Epithelial cell of esophagus (primary cell): ENCODE measurements around the gene TCFL5.

Source experiments
- DNase-seq: peaks from one replicate; pipeline ENCODE4 v3.0.0; 2010; ENCODE audit warnings: low read depth
- H3K4me3 ChIP-seq: 2 replicates; pipeline ENCODE4 v1.5.1; 2011; ENCODE audit warnings: mild to moderate bottlenecking, low read length, control low read depth
- CTCF ChIP-seq: IDR thresholded peaks from 2 replicates; pipeline ENCODE4 v1.5.1; 2011; ENCODE audit warnings: low read depth, mild to moderate bottlenecking, low read length, control low read depth, inconsistent platforms; ENCODE audit not compliant: insufficient read depth; ENCODE audit errors: missing control alignments

The TCFL5 gene

DNA sequence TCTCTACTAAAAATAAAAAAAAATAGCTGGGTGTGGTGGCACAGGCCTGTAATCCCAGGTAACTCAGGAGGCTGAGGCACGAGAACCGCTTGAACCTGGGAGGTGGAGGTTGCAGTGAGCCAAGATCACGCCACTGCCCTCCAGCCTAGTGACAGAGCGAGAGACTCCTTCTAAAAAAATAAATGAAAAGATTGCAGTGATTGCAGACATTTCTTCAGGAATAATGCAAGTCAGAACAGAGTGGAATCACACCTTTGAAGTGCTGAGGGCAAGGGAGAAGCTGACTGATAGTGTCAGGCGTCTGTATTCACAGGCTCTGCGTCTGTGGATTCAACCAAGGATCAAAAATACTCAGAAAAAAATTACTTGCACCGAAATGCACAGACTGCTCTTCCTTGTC, 2.6 kb upstream of the TCFL5 start:
- DNase-seq, result no peak
- H3K4me3 ChIP-seq, result no peak overlapping the region
- no peak for TF ChIP-seq CTCF

GRCh38 chr20:62860924-62861691, 514 bp downstream of the TCFL5 start:
- DNase-seq, result peak; percentile 38
- no peak for TF ChIP-seq CTCF
- peak overlapping the region; percentile 54 for H3K4me3 ChIP-seq

- TF ChIP-seq CTCF, result peak; percentile 31
- peak; percentile 50 for DNase-seq
- H3K4me3 ChIP-seq, result peak overlapping the region; percentile 54
Measured at GRCh38 chr20:62860391-62860923, 1.2 kb downstream of the TCFL5 start.

- H3K4me3 ChIP-seq, result no peak overlapping the region
- no peak for DNase-seq
- TF ChIP-seq CTCF, result no peak
Measured at GRCh38 chr20:62859721-62860120, 1.9 kb downstream of the TCFL5 start.

DNA sequence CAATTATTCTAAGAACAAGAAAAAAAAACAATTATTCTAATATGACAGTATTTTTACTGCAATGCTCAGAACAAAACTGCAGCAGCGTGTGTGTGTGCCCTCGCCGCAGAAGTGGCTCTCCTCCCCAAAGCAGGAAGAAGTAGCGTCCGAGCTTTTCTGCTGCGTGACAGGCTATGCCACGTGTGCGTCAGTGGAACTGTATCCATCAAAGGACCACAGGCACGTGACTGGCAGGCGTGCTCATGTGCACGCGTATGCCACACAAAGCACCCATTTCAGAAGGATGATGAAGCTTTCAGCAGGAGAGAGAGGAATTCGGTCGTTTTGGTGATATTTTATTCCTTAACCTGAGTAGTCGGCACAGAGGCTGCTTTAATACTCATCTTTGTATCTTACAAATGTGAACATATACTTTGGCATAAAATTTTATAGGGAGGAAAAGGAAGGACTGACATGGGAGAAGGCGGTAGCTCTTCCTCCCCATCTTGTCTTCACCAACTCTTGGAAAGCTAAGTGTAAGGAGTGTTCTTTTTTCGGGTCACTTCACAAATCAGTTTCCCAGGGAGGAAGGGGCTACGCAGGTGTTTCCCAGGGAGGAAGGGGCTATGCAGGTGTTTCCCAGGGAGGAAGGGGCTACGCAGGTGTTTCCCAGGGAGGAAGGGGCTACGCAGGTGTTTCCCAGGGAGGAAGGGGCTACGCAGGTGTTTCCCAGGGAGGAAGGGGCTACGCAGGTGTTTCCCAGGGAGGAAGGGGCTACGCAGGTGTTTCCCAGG, 3.4 kb downstream of the TCFL5 start:
- TF ChIP-seq CTCF, result no peak
- no peak for DNase-seq
- no peak overlapping the region for H3K4me3 ChIP-seq

DNA sequence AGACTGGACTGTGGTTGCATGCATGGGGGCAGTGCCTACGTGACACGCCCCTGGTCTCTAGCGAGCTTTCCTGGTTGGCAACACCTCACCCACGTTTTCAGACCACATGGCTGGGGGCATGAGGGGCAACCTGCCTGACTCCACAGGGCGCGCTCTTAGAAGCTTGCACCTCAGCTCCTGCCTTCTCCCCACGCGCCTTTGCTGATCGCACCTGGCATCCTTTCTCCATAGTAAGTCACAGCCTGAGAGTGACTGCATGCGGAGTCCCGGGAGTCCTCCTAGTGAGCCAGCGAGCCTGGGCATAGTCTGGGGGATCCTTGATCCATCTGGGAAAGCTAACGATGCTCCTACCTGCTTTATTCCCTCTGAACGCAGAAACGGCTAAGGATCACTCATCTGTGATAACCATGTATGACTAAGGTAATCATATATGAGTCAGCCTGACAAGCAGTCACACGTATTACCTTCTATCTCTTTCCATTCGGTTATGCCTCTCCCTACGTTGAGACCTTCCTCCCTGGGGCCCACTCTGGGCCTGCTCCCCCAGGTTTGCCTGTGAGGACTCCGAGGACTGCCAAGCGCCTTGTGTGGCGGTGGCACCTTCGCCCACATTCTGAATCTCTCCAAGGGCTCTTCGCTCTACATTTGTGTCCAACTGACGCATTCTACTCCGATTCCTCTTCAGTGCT, 4.5 kb downstream of the TCFL5 start:
- DNase-seq, result peak; percentile 87
- no peak overlapping the region for H3K4me3 ChIP-seq
- TF ChIP-seq CTCF, result no peak
